ENCODE results near the gene FAM76B. TPM values are rescaled to one million over a fixed set of nuclear protein-coding genes. Genes with fewer than 3 reads are reported as not detected.
"Not testable (repeated sequence)": the region's sequence is repeated elsewhere in the genome, so short reads cannot be mapped to it uniquely, and the experiment has no call there.

Gene FAM76B
- total RNA-seq, 4 donors from 2014 or later: 43.1 to 149 (median 46.7) TPM

DNA sequence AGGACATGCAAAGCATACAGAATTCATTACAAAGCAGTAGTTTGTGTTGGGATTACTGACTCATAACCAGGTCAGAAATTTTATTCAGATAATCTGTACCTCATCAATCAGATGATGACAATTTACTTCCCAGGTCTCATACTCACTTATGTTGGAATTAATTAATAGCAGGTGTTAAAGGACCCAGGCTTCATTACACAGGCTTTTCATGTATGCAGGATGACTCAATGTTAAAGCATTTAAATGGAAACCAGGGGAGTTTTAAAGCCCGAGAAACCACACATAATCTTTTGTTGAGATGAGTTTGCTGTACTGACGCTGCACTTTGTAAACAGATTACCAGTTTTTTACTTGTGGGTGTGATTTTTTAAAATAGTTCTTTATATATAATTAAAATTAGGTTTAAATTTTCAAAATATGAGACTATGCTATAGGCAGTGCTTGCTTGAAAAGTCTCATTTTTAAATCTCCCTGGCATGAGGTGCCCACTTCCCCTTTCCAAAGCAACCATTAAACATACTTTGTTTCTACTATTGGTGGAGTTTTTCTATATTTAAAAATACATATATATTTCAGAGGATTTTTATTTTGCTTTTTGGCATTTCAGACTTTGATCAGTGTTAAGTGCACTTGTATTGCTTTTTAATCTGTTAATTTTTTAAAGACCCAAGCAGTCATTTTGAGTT, 41.8 kb upstream of the FAM76B start:
- DNase-seq: no peak
- no peak for TF ChIP-seq POLR2A (IDR thresholded peaks at IDR 0.05)
- TF ChIP-seq, protein P1, sequence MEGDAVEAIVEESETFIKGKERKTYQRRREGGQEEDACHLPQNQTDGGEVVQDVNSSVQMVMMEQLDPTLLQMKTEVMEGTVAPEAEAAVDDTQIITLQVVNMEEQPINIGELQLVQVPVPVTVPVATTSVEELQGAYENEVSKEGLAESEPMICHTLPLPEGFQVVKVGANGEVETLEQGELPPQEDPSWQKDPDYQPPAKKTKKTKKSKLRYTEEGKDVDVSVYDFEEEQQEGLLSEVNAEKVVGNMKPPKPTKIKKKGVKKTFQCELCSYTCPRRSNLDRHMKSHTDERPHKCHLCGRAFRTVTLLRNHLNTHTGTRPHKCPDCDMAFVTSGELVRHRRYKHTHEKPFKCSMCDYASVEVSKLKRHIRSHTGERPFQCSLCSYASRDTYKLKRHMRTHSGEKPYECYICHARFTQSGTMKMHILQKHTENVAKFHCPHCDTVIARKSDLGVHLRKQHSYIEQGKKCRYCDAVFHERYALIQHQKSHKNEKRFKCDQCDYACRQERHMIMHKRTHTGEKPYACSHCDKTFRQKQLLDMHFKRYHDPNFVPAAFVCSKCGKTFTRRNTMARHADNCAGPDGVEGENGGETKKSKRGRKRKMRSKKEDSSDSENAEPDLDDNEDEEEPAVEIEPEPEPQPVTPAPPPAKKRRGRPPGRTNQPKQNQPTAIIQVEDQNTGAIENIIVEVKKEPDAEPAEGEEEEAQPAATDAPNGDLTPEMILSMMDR (IDR thresholded peaks at IDR 0.05): no peak
- Histone ChIP-seq H3K4me3 (no peak overlapping the region), H3K9me3 (no peaks in the 10 kb centered on the region), H3K36me3 (peaks cover 0 to 53% (median 0%) of the 10 kb centered on the region in 3 donors), H3K4me1 (no peaks in the 10 kb centered on the region), H3K27me3 (no peaks in the 10 kb centered on the region), H3K27ac (no peak overlapping the region)

DNA sequence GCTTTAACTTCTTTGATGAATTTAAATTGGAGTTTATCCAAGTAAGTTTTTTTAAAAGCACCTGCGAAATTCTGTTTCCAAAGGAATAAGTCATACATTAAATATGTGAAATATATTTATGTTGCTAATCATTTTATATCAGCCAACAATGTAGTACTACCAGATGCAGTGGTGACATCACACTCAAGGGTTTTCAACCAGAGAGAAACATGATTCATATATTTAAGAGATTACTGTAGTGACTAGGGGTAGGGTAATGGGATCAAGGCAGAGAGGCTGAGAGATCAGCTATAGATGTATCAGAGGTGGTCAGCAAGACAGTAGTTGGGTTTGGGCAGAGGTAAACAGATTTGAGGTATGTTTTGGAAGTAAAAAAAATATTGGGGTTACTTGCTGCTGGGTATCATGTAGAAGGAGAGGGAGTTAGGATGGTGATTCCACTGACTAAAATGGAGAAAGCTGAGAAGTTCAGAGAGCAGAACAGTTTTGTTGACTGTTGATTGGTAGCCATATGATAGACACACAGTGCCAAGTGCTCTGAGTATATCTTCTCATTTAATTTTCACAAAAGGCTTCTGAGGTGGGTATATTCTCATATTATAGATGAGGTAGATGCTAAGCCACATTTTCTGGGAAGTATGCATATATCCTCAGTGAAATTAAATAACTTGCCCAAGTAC, 40.1 kb upstream of the FAM76B start:
- DNase-seq: no peak
- no peaks in the 10 kb centered on the region for H3K27me3 ChIP-seq
- H3K4me3 ChIP-seq: no peak overlapping the region
- no peak overlapping the region for H3K27ac ChIP-seq
- no peaks in the 10 kb centered on the region for H3K9me3 ChIP-seq
- TF ChIP-seq, protein P1 (IDR thresholded peaks at IDR 0.05): no peak
- TF ChIP-seq POLR2A (IDR thresholded peaks at IDR 0.05): no peak
- H3K36me3 ChIP-seq: peaks cover 0 to 48% (median 0%) of the 10 kb centered on the region in 3 donors
- no peaks in the 10 kb centered on the region for H3K4me1 ChIP-seq

DNA sequence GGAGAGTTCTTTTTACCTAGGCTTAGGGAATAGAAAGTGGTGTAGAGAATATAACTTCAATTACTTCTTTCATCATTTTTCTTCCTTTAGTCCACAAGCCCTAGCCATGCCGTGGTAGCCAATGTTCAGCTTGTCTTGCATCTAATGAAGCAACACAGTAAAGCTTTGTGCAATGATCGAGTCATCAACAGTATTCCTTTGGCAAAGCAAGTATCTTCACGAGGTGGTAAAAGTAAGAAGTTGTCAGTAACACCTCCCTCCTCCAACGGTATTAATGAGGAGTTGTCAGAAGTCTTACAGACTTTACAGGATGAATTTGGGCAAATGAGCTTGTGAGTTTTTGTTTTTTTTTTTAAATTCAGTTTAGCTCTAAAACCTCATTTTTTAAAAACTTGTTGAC, 38.1 kb upstream of the FAM76B start:
- H3K4me3 ChIP-seq: no peak overlapping the region
- no peak for DNase-seq
- peaks cover 0 to 41% (median 0%) of the 10 kb centered on the region in 3 donors for H3K36me3 ChIP-seq
- no peaks in the 10 kb centered on the region for H3K4me1 ChIP-seq
- TF ChIP-seq, protein P1 (IDR thresholded peaks at IDR 0.05): no peak
- H3K27me3 ChIP-seq: no peaks in the 10 kb centered on the region
- H3K9me3 ChIP-seq: no peaks in the 10 kb centered on the region
- H3K27ac ChIP-seq: no peak overlapping the region

DNA sequence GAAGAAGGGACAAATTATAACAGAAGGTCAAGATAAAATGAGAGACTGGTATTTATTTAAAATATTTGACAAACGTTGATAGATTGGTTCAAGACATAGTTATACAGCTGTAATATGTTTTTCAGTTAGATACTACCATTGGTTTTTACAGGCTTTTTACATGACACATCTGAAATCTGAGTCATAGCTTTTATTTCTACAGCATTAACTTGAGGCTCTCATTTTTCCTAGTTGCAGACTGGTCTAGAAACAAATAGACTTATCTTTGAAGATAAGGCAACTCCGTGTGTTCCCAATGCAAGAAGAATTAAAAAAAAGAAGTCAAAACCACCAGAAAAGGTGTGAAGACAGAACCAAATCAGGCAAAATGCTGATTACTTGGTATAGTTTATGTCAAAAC, 32.1 kb upstream of the FAM76B start:
- peaks cover 0 to 38% (median 0%) of the 10 kb centered on the region in 3 donors for H3K36me3 ChIP-seq

DNA sequence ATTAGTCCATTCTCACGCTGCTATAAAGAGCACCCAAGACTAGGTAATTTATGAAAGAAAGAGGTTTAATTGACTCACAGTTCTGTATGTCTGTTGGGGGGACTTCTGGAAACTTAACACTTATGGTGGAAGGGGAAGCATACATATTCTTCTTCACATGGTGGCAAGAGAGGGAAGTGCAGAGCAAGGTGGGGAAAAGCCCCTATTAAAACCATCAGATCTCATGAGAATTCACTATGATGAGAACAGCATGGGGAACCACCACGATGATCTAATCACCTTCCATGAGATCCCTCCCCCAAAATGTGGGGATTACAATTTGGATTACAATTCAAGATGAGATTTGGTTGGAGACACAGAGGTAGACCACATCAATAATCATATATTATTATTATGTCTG, 26.5 kb upstream of the FAM76B start:
- no peak for DNase-seq
- Histone ChIP-seq H3K36me3 (peaks cover 0 to 32% (median 0%) of the 10 kb centered on the region in 3 donors), H3K9me3 (no peaks in the 10 kb centered on the region), H3K27me3 (no peaks in the 10 kb centered on the region), H3K27ac (no peak overlapping the region), H3K4me3 (no peak overlapping the region), H3K4me1 (no peaks in the 10 kb centered on the region)
- TF ChIP-seq, protein P1 (IDR thresholded peaks at IDR 0.05): no peak
- no peak for TF ChIP-seq POLR2A (IDR thresholded peaks at IDR 0.05)

More for the DNA sequence above, 32.1 kb upstream of the FAM76B start:
- TF ChIP-seq, protein P1 (IDR thresholded peaks at IDR 0.05): no peak
- no peak for TF ChIP-seq POLR2A (IDR thresholded peaks at IDR 0.05)
- H3K4me1 ChIP-seq: no peaks in the 10 kb centered on the region
- no peaks in the 10 kb centered on the region for H3K27me3 ChIP-seq
- H3K27ac ChIP-seq: no peak overlapping the region
- H3K4me3 ChIP-seq: no peak overlapping the region
- H3K9me3 ChIP-seq: no peaks in the 10 kb centered on the region
- DNase-seq: no peak

DNA sequence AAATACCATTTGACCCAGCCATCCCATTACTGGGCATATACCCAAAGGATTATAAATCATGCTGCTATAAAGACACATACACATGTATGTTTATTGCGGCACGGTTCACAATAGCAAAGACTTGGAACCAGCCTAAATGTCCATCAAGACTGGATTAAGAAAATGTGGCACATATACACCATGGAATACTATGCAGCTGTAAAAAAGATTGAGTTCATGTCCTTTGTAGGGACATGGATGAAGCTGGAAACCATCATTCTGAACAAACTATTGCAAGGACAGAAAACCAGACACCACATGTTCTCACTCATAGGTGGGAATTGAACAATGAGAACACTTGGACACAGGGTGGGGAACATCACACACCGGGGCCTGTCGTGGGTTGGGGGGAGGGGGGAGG, 21.5 kb upstream of the FAM76B start:
- not testable (repeated sequence) for H3K27me3 ChIP-seq, H3K4me3 ChIP-seq, H3K9me3 ChIP-seq, DNase-seq, H3K27ac ChIP-seq, H3K4me1 ChIP-seq
- peaks cover 0 to 16% (median 0%) of the 10 kb centered on the region in 3 donors for H3K36me3 ChIP-seq

DNA sequence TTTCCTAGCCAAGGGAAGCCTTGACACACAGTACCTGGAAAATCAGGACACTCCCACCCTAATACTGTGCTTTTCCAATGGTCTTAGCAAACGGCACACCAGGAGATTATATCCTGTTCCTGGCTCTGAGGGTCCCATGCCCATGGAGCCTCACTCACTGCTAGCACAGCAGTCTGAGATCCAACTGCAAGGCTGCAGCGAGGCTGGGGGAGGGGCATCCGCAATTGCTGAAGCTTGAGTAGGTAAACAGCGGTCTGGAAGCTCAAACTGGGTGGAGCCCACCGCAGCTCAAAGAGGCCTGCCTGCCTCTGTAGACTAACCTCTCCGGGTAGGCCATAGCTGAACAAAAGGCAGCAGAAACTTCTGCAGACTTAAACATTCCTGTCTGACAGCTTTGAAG, 16.9 kb upstream of the FAM76B start:
- not testable (repeated sequence) for DNase-seq, H3K27ac ChIP-seq, H3K9me3 ChIP-seq, H3K27me3 ChIP-seq, H3K4me3 ChIP-seq, H3K4me1 ChIP-seq
- H3K36me3 ChIP-seq: peaks cover 0 to 14% (median 0%) of the 10 kb centered on the region in 3 donors

All from Peyer's patch (tissue), 4 donors.